ENCODE results near the gene SLC44A1.

The SLC44A1 gene

DNA sequence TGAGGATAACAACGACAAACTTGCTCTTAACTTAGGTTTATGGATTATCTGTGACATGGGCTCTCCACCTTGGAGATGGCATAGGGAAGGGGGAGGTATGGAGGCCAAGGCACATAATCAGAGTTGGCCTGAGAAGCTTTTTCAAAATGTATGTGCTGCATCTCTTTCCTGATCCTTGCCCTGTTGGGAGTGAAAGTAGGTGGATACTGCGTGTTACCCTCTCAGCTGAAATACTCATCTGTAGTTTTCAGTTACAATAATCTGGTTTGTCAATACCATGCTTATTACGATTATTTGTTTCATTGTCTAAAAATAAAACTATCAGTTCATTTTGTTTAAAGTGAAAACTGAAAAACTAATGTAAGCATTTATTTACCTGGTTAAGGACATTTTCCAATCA, 86.7 kb downstream of the SLC44A1 start:
- peaks cover 18% of the 10 kb centered on the region for H3K79me2 ChIP-seq (ENCODE audit: control insufficient read depth, insufficient read depth, low read length, unreplicated experiment)
- H3K27ac ChIP-seq (ENCODE audit: low read depth, low read length), result peak overlapping the region; percentile 99
- no peak overlapping the region for H3K4me3 ChIP-seq (ENCODE audit: low read depth, low read length)

DNA sequence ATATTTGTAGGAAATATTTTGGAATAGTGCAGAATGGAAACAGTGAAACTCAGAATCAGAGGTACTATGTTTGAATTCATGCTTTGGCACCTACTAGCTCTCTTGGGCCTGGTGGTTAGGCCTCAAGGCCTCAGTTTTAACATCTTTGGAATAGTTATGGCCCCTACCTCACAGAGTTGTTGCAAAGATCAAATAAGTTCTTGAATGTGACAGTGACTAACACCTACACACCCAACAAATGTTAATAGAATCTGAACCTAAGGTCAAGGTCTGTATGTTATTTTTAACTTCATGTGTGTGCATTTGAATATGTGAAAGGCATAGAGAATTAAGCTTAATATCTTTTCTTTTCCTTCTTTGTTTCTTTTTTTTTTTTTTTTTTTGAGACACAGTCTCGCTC, 87.3 kb downstream of the SLC44A1 start:
- no peaks in the 10 kb centered on the region for H3K27me3 ChIP-seq (ENCODE audit: insufficient read depth, low read length)
- peaks cover 61% of the 10 kb centered on the region for H3K4me1 ChIP-seq (ENCODE audit: control insufficient read depth, insufficient read depth, low read length, unreplicated experiment)
- no peak overlapping the region for H2AFZ ChIP-seq (ENCODE audit: low read length, unreplicated experiment)
- peak overlapping the region; percentile 99 for H3K27ac ChIP-seq (ENCODE audit: low read depth, low read length)
- H3K4me3 ChIP-seq (ENCODE audit: low read depth, low read length), result no peak overlapping the region
- H3K36me3 ChIP-seq (ENCODE audit: insufficient read depth, low read length), result peaks cover 7% of the 10 kb centered on the region; the same call in 1 of the 2 replicates
- H3K79me2 ChIP-seq (ENCODE audit: control insufficient read depth, insufficient read depth, low read length, unreplicated experiment), result peaks cover 18% of the 10 kb centered on the region

More for the DNA sequence above, 86.7 kb downstream of the SLC44A1 start:
- H2AFZ ChIP-seq (ENCODE audit: low read length, unreplicated experiment), result no peak overlapping the region
- H3K27me3 ChIP-seq (ENCODE audit: insufficient read depth, low read length), result no peaks in the 10 kb centered on the region
- H3K4me1 ChIP-seq (ENCODE audit: control insufficient read depth, insufficient read depth, low read length, unreplicated experiment), result peaks cover 61% of the 10 kb centered on the region
- H3K36me3 ChIP-seq (ENCODE audit: insufficient read depth, low read length), result 0 out of 2 replicates have a peak, but pooled peaks cover 1% of the 10 kb centered on the region

DNA sequence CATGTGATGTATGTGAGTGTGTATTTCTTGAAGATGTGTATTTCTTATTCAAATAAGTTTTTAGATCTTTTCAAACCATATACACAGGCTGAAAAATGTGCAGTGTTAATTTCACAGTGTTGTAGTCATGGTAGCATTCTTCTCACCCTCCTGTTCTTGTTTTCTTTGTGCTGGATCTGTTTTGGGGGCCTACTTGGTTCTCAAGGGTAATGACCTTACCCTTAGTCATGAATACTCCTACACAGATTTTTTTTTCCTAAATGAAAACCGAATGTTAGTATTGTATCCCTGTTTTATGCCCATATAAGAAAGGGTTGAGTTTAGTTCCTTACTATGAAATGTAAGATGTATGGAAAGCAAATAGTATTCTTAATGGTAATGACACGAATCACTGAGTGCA, 88.0 kb downstream of the SLC44A1 start:
- Histone ChIP-seq H3K36me3 (ENCODE audit: insufficient read depth, low read length) (peaks cover 8% of the 10 kb centered on the region; the same call in 1 of the 2 replicates), H3K27me3 (ENCODE audit: insufficient read depth, low read length) (no peaks in the 10 kb centered on the region), H3K4me3 (ENCODE audit: low read depth, low read length) (peak overlapping the region; percentile 49; the same call in 1 of the 2 replicates), H3K79me2 (ENCODE audit: control insufficient read depth, insufficient read depth, low read length, unreplicated experiment) (peaks cover 18% of the 10 kb centered on the region), H2AFZ (ENCODE audit: low read length, unreplicated experiment) (no peak overlapping the region), H3K4me1 (ENCODE audit: control insufficient read depth, insufficient read depth, low read length, unreplicated experiment) (peaks cover 61% of the 10 kb centered on the region), H3K27ac (ENCODE audit: low read depth, low read length) (peak overlapping the region; percentile 99)

DNA sequence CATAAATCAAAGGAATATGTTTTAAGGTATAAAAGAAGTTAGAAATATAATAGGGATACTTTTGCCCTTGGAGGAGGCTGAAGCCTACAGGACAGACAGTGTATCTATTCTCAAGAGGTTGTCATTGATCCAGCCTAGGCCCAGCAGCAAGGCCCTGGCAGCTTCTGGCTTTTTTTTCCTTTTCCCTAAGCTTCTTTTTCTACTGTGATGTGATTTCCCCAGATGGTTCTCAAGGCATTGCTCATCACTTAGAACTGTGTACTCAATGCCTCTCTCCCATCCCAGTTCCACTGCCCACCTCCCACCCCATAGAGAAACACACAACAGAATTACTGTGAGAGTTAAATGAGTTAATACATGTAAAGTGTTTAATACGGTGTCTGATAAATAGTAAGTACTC, 88.6 kb downstream of the SLC44A1 start:
- peak overlapping the region; percentile 49; the same call in 1 of the 2 replicates for H3K4me3 ChIP-seq (ENCODE audit: low read depth, low read length)
- no peak overlapping the region for H2AFZ ChIP-seq (ENCODE audit: low read length, unreplicated experiment)
- H3K27ac ChIP-seq (ENCODE audit: low read depth, low read length), result peak overlapping the region; percentile 99
- H3K36me3 ChIP-seq (ENCODE audit: insufficient read depth, low read length), result peaks cover 12% of the 10 kb centered on the region
- H3K79me2 ChIP-seq (ENCODE audit: control insufficient read depth, insufficient read depth, low read length, unreplicated experiment), result peaks cover 18% of the 10 kb centered on the region
- H3K27me3 ChIP-seq (ENCODE audit: insufficient read depth, low read length), result no peaks in the 10 kb centered on the region
- H3K4me1 ChIP-seq (ENCODE audit: control insufficient read depth, insufficient read depth, low read length, unreplicated experiment), result peaks cover 61% of the 10 kb centered on the region

DNA sequence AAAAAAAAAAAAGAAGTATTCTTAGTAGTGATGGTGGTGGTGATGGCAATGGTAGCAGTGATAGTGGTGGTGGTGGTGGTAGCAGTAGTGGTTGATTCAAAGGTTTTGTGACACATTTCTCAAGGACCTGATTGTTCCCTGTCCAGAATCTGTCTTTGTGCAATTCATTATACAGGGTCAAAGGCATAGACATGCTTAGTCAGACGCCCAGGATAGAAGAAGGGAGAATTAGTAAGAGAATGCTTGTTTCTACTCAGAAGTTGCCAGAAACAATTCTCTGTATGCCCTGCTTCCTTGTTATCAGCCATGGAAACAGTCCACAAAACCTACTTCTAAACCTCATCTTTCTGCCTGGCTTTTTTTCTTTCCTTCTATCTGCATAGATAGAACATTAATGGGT, 89.4 kb downstream of the SLC44A1 start:
- Histone ChIP-seq H3K27me3 (ENCODE audit: insufficient read depth, low read length) (no peaks in the 10 kb centered on the region), H3K4me3 (ENCODE audit: low read depth, low read length) (peak overlapping the region; percentile 3; the same call in 1 of the 2 replicates), H3K27ac (ENCODE audit: low read depth, low read length) (peak overlapping the region; percentile 99), H2AFZ (ENCODE audit: low read length, unreplicated experiment) (no peak overlapping the region), H3K79me2 (ENCODE audit: control insufficient read depth, insufficient read depth, low read length, unreplicated experiment) (peaks cover 18% of the 10 kb centered on the region), H3K4me1 (ENCODE audit: control insufficient read depth, insufficient read depth, low read length, unreplicated experiment) (peaks cover 57% of the 10 kb centered on the region), H3K36me3 (ENCODE audit: insufficient read depth, low read length) (peaks cover 17% of the 10 kb centered on the region)

DNA sequence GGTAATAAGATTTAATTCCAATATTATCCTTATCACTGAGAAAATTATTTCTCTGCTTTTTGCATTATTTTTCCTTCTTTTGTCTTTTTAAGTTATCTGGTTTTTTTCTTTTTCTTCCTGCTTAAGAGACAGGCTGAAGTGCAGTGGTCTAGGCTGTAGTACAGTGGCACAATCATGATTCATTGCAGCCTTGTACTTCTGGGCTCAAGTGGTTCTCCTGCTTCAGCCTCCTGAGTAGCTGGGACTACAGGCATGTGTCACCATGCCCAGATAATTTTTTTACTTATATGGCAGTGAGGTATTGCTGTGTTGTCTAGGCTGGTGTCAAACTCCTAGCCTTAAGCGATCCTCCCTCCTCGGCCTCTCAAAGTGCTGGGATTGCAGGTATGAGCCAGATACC, 93.9 kb downstream of the SLC44A1 start:
- no peaks in the 10 kb centered on the region for H3K27me3 ChIP-seq (ENCODE audit: insufficient read depth, low read length)
- no peak overlapping the region for H2AFZ ChIP-seq (ENCODE audit: low read length, unreplicated experiment)
- no peak overlapping the region for H3K27ac ChIP-seq (ENCODE audit: low read depth, low read length)
- H3K36me3 ChIP-seq (ENCODE audit: insufficient read depth, low read length), result peaks cover 18% of the 10 kb centered on the region
- H3K79me2 ChIP-seq (ENCODE audit: control insufficient read depth, insufficient read depth, low read length, unreplicated experiment), result peaks cover 4% of the 10 kb centered on the region
- peaks cover 31% of the 10 kb centered on the region for H3K4me1 ChIP-seq (ENCODE audit: control insufficient read depth, insufficient read depth, low read length, unreplicated experiment)
- H3K4me3 ChIP-seq (ENCODE audit: low read depth, low read length), result no peak overlapping the region

DNA sequence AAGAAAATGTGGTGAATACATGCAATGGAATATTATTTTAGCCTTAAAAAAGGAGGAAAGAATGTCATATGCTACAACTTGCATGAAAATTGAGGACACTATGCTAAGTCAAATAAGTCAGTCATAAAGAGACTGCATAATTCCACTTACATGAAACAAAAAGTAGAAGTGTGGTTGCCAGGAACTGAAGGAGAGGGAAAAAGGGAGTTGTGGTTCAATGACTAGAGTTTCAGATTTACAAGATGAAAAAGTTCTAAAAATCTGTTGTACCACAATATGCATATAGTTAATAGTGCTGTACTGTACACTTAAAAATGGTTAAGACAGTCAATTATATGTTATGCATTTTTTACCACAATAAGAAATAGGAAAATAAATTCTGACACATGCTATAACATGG, 95.4 kb downstream of the SLC44A1 start:
- Histone ChIP-seq H3K4me3 (ENCODE audit: low read depth, low read length) (no peak overlapping the region), H3K79me2 (ENCODE audit: control insufficient read depth, insufficient read depth, low read length, unreplicated experiment) (peaks cover 4% of the 10 kb centered on the region), H3K27ac (ENCODE audit: low read depth, low read length) (no peak overlapping the region), H3K27me3 (ENCODE audit: insufficient read depth, low read length) (no peaks in the 10 kb centered on the region), H2AFZ (ENCODE audit: low read length, unreplicated experiment) (no peak overlapping the region), H3K36me3 (ENCODE audit: insufficient read depth, low read length) (peaks cover 31% of the 10 kb centered on the region), H3K4me1 (ENCODE audit: control insufficient read depth, insufficient read depth, low read length, unreplicated experiment) (peaks cover 18% of the 10 kb centered on the region)

DNA sequence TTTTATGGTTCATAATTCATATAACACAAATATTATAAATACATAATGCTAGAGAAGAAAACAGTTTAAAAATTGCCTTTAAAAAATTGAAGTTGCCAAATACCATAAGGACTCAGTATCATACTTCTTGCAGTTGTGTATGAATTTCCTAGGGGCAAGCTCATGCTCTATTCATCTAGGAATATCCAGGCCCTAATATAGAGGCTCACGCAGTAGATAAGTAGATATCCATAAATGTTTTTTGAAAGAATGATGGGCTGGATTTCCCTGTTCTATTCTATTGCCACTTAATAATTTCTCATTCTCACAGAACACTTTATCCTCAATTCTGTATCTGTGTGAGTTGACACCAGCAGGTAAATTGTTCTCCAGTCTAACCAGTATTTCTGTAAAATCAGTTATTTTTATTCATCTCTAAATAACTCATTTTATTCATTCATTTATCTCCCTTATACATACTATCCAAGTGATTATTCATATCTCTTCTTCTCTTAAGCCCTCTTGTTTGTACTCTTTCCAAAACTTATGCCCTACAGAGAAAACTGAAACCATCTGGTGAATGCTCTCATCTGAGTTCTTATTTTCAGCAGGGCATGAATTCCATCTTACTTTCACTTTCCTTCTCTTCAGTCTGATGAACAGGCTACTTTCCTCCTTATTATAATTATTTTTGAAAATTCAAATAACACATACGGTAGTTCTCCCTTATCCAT, 97.1 kb downstream of the SLC44A1 start:
- Histone ChIP-seq H3K27me3 (ENCODE audit: insufficient read depth, low read length) (no peaks in the 10 kb centered on the region), H3K79me2 (ENCODE audit: control insufficient read depth, insufficient read depth, low read length, unreplicated experiment) (peaks cover 4% of the 10 kb centered on the region), H3K36me3 (ENCODE audit: insufficient read depth, low read length) (peaks cover 26% of the 10 kb centered on the region), H3K27ac (ENCODE audit: low read depth, low read length) (peak overlapping the region; percentile 58), H2AFZ (ENCODE audit: low read length, unreplicated experiment) (no peak overlapping the region), H3K4me3 (ENCODE audit: low read depth, low read length) (peak overlapping the region; percentile 62), H3K4me1 (ENCODE audit: control insufficient read depth, insufficient read depth, low read length, unreplicated experiment) (peaks cover 18% of the 10 kb centered on the region)

DNA sequence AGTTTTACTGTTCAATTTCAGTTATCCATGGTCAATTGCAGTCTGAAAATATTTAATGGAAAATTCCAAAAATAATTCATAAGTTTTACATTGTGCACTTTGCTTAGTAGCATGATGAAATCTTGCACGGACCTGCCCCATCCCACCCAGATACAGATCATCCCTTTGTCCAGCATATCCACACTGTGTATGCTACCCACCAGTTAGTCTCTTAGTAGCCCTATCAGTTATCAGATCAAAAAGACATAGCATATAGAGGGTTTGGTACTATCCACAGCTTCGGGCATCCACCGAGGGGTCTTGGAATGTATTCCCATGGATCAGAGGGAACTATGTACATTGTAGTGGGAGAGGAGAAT, 97.7 kb downstream of the SLC44A1 start:
- H3K4me1 ChIP-seq (ENCODE audit: control insufficient read depth, insufficient read depth, low read length, unreplicated experiment), result peaks cover 18% of the 10 kb centered on the region
- H3K4me3 ChIP-seq (ENCODE audit: low read depth, low read length), result peak overlapping the region; percentile 62
- H2AFZ ChIP-seq (ENCODE audit: low read length, unreplicated experiment), result no peak overlapping the region
- H3K27me3 ChIP-seq (ENCODE audit: insufficient read depth, low read length), result no peaks in the 10 kb centered on the region
- H3K79me2 ChIP-seq (ENCODE audit: control insufficient read depth, insufficient read depth, low read length, unreplicated experiment), result peaks cover 4% of the 10 kb centered on the region
- peak overlapping the region; percentile 58 for H3K27ac ChIP-seq (ENCODE audit: low read depth, low read length)
- peaks cover 24% of the 10 kb centered on the region for H3K36me3 ChIP-seq (ENCODE audit: insufficient read depth, low read length)

DNA sequence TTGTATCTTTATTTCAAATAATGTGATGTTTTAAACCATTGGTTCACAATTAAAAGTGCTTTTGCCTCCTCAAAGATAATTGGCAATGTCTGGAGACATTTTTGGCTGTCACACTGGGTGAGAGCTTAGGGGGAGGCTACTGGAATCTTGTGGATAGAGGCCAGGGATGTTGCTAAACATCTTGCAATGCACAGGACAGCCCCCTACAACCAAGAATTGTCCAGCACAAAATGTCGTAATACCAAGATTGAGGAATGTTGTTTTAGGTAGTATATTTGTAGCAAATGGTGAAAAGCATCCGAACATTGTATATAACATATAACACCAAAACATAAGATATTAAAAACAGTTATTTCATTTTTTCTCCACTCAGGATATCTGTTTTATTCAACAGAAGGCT, 99.8 kb downstream of the SLC44A1 start:
- Histone ChIP-seq H3K79me2 (ENCODE audit: control insufficient read depth, insufficient read depth, low read length, unreplicated experiment) (peaks cover 4% of the 10 kb centered on the region), H2AFZ (ENCODE audit: low read length, unreplicated experiment) (no peak overlapping the region)

DNA sequence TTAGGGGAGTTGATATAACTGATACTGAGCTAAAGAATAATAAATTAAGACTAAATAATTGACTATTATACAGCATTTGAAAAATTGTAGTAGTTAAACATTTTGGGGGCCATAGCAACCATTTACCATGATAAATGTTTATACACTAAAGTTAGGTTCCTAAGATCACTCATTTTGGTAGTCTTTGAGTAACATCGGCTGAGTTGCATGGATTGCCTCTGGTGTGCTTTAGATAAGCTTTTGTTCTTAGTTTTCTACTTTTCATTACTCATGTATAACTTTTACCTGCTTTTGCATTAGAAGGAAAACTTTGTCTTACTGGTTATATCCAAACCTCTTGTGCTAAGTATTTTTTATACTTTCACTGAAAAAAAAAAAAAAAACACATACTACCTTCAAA, 101.2 kb downstream of the SLC44A1 start:
- peaks cover 17% of the 10 kb centered on the region; the same call in 1 of the 2 replicates for H3K36me3 ChIP-seq (ENCODE audit: insufficient read depth, low read length)
- no peak overlapping the region for H2AFZ ChIP-seq (ENCODE audit: low read length, unreplicated experiment)
- peaks cover 12% of the 10 kb centered on the region for H3K4me1 ChIP-seq (ENCODE audit: control insufficient read depth, insufficient read depth, low read length, unreplicated experiment)
- H3K79me2 ChIP-seq (ENCODE audit: control insufficient read depth, insufficient read depth, low read length, unreplicated experiment), result peaks cover 4% of the 10 kb centered on the region
- H3K27ac ChIP-seq (ENCODE audit: low read depth, low read length), result no peak overlapping the region
- H3K27me3 ChIP-seq (ENCODE audit: insufficient read depth, low read length), result no peaks in the 10 kb centered on the region
- H3K4me3 ChIP-seq (ENCODE audit: low read depth, low read length), result no peak overlapping the region

More for the DNA sequence above, 99.8 kb downstream of the SLC44A1 start:
- Histone ChIP-seq H3K27ac (ENCODE audit: low read depth, low read length) (no peak overlapping the region), H3K4me1 (ENCODE audit: control insufficient read depth, insufficient read depth, low read length, unreplicated experiment) (peaks cover 18% of the 10 kb centered on the region), H3K4me3 (ENCODE audit: low read depth, low read length) (no peak overlapping the region), H3K36me3 (ENCODE audit: insufficient read depth, low read length) (peaks cover 13% of the 10 kb centered on the region; the same call in 1 of the 2 replicates), H3K27me3 (ENCODE audit: insufficient read depth, low read length) (no peaks in the 10 kb centered on the region)

All from ACC112 (cell line).